Measurements from ENCODE around the gene ST3GAL2. TPM values are rescaled to one million over a fixed set of nuclear protein-coding genes. Genes with fewer than 3 reads are reported as not detected.
A peak's percentile ranks its signal among the peaks of the same experiment; 100 is the strongest.

ST3GAL2 gene
- total and polyA plus RNA-seq, 10 of the 15 experiments (the other 5 are each of a cell fraction or from before 2014, with no cell fraction given): 0.95 to 61.7 (median 25.9) TPM

DNA sequence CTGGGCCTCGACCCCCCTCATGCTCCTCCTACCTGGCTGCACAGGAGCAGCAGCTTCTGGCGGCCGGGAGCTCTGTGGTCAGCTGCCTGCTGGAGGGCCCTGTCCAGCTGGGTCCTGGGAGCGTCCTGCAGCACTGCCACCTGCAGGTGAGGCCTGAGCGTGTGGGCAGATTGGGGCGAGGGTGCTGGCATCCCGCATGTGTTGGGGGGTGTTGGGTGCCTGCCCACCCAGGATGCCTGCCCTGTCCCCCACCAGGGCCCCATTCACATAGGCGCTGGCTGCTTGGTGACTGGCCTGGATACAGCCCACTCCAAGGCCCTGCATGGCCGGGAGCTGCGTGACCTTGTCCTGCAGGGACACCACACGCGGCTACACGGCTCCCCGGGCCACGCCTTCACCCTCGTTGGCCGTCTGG lies 32.0 kb upstream of the ST3GAL2 start (continued):
- TF ChIP-seq, protein P1, sequence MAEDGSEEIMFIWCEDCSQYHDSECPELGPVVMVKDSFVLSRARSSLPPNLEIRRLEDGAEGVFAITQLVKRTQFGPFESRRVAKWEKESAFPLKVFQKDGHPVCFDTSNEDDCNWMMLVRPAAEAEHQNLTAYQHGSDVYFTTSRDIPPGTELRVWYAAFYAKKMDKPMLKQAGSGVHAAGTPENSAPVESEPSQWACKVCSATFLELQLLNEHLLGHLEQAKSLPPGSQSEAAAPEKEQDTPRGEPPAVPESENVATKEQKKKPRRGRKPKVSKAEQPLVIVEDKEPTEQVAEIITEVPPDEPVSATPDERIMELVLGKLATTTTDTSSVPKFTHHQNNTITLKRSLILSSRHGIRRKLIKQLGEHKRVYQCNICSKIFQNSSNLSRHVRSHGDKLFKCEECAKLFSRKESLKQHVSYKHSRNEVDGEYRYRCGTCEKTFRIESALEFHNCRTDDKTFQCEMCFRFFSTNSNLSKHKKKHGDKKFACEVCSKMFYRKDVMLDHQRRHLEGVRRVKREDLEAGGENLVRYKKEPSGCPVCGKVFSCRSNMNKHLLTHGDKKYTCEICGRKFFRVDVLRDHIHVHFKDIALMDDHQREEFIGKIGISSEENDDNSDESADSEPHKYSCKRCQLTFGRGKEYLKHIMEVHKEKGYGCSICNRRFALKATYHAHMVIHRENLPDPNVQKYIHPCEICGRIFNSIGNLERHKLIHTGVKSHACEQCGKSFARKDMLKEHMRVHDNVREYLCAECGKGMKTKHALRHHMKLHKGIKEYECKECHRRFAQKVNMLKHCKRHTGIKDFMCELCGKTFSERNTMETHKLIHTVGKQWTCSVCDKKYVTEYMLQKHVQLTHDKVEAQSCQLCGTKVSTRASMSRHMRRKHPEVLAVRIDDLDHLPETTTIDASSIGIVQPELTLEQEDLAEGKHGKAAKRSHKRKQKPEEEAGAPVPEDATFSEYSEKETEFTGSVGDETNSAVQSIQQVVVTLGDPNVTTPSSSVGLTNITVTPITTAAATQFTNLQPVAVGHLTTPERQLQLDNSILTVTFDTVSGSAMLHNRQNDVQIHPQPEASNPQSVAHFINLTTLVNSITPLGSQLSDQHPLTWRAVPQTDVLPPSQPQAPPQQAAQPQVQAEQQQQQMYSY (CRISPR knock-in tag; IDR thresholded peaks at IDR 0.05): no peak
- TF ChIP-seq NRF1 (conservative IDR thresholded peaks at IDR 0.05; ENCODE audit: low read depth, low read length): no peak
- no peak for TF ChIP-seq SIX5 (IDR thresholded peaks at IDR 0.05; ENCODE audit: low read depth, low read length, severe bottlenecking)
- TF ChIP-seq, protein P2, sequence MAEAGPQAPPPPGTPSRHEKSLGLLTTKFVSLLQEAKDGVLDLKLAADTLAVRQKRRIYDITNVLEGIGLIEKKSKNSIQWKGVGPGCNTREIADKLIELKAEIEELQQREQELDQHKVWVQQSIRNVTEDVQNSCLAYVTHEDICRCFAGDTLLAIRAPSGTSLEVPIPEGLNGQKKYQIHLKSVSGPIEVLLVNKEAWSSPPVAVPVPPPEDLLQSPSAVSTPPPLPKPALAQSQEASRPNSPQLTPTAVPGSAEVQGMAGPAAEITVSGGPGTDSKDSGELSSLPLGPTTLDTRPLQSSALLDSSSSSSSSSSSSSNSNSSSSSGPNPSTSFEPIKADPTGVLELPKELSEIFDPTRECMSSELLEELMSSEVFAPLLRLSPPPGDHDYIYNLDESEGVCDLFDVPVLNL (IDR thresholded peaks at IDR 0.05; ENCODE audit: low read depth, low read length): no peak
- no peak for TF ChIP-seq RFX5 (IDR thresholded peaks at IDR 0.05; ENCODE audit: low read depth, low read length)
- peak; percentile 16; the same call in 1 of the 2 replicates for TF ChIP-seq SMC3 (IDR thresholded peaks at IDR 0.05; ENCODE audit: borderline replicate concordance, low read length)
- TF ChIP-seq EED (IDR thresholded peaks at IDR 0.05; ENCODE audit: low read depth): no peak
- no peak for TF ChIP-seq RUNX3 (IDR thresholded peaks at IDR 0.05; ENCODE audit: low read length)
- TF ChIP-seq, protein P3, sequence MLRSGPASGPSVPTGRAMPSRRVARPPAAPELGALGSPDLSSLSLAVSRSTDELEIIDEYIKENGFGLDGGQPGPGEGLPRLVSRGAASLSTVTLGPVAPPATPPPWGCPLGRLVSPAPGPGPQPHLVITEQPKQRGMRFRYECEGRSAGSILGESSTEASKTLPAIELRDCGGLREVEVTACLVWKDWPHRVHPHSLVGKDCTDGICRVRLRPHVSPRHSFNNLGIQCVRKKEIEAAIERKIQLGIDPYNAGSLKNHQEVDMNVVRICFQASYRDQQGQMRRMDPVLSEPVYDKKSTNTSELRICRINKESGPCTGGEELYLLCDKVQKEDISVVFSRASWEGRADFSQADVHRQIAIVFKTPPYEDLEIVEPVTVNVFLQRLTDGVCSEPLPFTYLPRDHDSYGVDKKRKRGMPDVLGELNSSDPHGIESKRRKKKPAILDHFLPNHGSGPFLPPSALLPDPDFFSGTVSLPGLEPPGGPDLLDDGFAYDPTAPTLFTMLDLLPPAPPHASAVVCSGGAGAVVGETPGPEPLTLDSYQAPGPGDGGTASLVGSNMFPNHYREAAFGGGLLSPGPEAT (IDR thresholded peaks at IDR 0.05; ENCODE audit: low read depth): no peak
- TF ChIP-seq, protein P4, sequence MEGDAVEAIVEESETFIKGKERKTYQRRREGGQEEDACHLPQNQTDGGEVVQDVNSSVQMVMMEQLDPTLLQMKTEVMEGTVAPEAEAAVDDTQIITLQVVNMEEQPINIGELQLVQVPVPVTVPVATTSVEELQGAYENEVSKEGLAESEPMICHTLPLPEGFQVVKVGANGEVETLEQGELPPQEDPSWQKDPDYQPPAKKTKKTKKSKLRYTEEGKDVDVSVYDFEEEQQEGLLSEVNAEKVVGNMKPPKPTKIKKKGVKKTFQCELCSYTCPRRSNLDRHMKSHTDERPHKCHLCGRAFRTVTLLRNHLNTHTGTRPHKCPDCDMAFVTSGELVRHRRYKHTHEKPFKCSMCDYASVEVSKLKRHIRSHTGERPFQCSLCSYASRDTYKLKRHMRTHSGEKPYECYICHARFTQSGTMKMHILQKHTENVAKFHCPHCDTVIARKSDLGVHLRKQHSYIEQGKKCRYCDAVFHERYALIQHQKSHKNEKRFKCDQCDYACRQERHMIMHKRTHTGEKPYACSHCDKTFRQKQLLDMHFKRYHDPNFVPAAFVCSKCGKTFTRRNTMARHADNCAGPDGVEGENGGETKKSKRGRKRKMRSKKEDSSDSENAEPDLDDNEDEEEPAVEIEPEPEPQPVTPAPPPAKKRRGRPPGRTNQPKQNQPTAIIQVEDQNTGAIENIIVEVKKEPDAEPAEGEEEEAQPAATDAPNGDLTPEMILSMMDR (IDR thresholded peaks at IDR 0.05 in 2 of 3, conservative IDR thresholded peaks at IDR 0.05 in 1 of 3; ENCODE audit: control insufficient read depth in 2 of 3, extremely low read depth in 1 of 3, insufficient read depth in 1 of 3, low read depth in 3 of 3, low read length in 3 of 3): peak in 2 of 3 experiments; percentile 11 to 26; a peak in 1 of 6 replicates
- TF ChIP-seq HDAC6 (IDR thresholded peaks at IDR 0.05; ENCODE audit: unreplicated experiment): no peak
- TF ChIP-seq, protein P5, sequence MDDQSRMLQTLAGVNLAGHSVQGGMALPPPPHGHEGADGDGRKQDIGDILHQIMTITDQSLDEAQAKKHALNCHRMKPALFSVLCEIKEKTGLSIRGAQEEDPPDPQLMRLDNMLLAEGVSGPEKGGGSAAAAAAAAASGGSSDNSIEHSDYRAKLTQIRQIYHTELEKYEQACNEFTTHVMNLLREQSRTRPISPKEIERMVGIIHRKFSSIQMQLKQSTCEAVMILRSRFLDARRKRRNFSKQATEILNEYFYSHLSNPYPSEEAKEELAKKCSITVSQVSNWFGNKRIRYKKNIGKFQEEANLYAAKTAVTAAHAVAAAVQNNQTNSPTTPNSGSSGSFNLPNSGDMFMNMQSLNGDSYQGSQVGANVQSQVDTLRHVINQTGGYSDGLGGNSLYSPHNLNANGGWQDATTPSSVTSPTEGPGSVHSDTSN (IDR thresholded peaks at IDR 0.05; ENCODE audit: insufficient replicate concordance, low read depth, low read length): no peak
- TF ChIP-seq JUNB (IDR thresholded peaks at IDR 0.05): no peak
- TF ChIP-seq ZNF24 (IDR thresholded peaks at IDR 0.05): no peak
- 0 out of 2 replicates have a peak, but pooled peaks have one; percentile 15 for TF ChIP-seq POLR2A (IDR thresholded peaks at IDR 0.05; ENCODE audit: low read depth, low read length)
- TF ChIP-seq BHLHE40 (IDR thresholded peaks at IDR 0.05; ENCODE audit: borderline replicate concordance in 1 of 2, low read depth in 2 of 2, low read length in 1 of 2): no peak
- no peak for TF ChIP-seq SMARCA5 (IDR thresholded peaks at IDR 0.05)
- no peak for TF ChIP-seq CEBPB (IDR thresholded peaks at IDR 0.05; ENCODE audit: borderline replicate concordance in 1 of 2, low read depth in 2 of 2, low read length in 2 of 2)
- no peak for TF ChIP-seq NFYA (IDR thresholded peaks at IDR 0.05; ENCODE audit: borderline replicate concordance, low read depth, low read length)

Measured in GM12878 (cell line).